ENCODE measurements around the gene PPP4R4.
"Not testable (repeated sequence)": the region's sequence is repeated elsewhere in the genome, so short reads cannot be mapped to it uniquely, and the experiment has no call there.

DNA sequence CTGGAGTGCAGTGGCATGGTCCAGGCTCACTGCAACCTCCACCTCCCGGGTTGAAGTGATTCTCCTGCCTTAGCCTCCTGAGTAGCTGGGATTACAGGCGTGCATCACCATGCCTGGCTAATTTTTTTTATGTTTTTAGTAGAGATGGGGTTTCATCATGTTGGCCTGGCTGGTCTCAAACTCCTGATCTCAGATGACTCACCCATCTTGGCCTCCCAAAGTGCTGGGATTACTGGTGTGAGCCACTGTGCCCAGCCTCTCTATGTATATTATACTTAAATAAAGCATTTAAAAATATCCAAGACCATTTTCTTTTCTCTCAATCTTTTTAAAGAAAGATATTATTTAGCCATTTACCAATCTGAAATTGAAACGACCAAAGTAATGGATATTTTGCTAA lies 90.1 kb downstream of the PPP4R4 start:
- TF ChIP-seq, protein P1, sequence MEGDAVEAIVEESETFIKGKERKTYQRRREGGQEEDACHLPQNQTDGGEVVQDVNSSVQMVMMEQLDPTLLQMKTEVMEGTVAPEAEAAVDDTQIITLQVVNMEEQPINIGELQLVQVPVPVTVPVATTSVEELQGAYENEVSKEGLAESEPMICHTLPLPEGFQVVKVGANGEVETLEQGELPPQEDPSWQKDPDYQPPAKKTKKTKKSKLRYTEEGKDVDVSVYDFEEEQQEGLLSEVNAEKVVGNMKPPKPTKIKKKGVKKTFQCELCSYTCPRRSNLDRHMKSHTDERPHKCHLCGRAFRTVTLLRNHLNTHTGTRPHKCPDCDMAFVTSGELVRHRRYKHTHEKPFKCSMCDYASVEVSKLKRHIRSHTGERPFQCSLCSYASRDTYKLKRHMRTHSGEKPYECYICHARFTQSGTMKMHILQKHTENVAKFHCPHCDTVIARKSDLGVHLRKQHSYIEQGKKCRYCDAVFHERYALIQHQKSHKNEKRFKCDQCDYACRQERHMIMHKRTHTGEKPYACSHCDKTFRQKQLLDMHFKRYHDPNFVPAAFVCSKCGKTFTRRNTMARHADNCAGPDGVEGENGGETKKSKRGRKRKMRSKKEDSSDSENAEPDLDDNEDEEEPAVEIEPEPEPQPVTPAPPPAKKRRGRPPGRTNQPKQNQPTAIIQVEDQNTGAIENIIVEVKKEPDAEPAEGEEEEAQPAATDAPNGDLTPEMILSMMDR (IDR thresholded peaks at IDR 0.05; ENCODE audit: borderline replicate concordance, extremely low read depth, low read length, poor library complexity, severe bottlenecking), result not testable (repeated sequence)
- not testable (repeated sequence) for TF ChIP-seq EZH2 (IDR thresholded peaks at IDR 0.05; ENCODE audit: borderline replicate concordance, low read depth, low read length, severe bottlenecking)

Data from DND-41 (cell line).